GM18909 (cell line): ENCODE measurements around the gene SLC29A3.

Source experiments
- ATAC-seq: cut with Tn5 transposase; IDR thresholded peaks from one replicate; pipeline ENCODE4 v1.9.1; 2021; ENCODE audit warnings: mild to moderate bottlenecking; ENCODE audit not compliant: unreplicated experiment, poor library complexity

Gene SLC29A3

DNA sequence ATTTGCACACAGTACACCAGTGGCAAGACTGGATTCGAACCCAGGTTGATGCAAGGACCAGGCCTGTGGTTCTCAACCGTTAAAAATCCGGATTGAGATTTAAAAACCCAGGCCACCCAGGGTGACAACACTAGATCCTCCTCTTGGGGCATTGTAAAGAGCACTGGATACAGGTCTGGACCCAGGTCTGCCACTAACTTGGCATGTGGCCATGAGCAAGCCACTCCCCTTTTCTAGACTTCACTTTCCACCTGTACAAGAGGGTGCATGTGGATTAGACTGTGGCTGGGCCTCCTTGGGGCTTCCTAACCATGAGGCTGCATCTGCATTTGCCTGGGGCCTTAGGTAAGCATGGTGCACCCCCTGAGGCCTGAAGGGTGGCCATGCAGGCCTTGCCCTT is 21.7 kb upstream of the SLC29A3 start:
- ATAC-seq: no peak

GRCh38 chr10:71299071-71299785 is 19.8 kb upstream of the SLC29A3 start:
- no peak for ATAC-seq

GRCh38 chr10:71300555-71301370 is 18.3 kb upstream of the SLC29A3 start:
- no peak for ATAC-seq

DNA sequence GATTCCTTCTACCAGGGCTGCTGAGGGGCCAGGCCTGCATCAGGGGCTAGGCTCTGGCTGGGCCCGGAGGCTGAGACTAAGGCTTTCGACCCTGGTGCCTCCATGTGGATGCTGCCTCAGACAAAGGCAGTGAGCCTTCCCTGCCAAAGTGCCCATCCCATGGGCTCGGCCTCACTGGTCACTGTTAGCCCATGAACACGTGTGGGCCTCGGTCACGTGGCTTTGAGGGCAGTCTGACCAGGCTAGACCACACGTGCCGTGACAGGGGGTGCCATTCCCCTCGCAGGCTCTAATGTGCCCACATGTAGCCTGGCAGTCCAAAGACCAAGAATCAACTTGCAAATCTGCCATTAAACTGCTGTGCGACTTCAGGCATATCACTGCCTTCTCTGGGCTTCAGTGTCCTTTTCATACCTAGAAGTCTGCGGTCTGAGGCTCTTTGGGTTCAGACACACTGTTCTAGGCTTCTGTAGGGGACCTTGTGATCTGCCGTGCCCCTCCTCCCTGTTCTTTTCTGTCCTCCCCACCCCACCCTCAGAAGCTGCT is 17.6 kb upstream of the SLC29A3 start:
- ATAC-seq: no peak

- ATAC-seq: no peak
Measured at GRCh38 chr10:71302451-71302850, 16.6 kb upstream of the SLC29A3 start.

GRCh38 chr10:71302874-71303568 is 16.0 kb upstream of the SLC29A3 start:
- no peak for ATAC-seq

GRCh38 chr10:71303569-71303907 is 15.5 kb upstream of the SLC29A3 start:
- ATAC-seq: no peak

DNA sequence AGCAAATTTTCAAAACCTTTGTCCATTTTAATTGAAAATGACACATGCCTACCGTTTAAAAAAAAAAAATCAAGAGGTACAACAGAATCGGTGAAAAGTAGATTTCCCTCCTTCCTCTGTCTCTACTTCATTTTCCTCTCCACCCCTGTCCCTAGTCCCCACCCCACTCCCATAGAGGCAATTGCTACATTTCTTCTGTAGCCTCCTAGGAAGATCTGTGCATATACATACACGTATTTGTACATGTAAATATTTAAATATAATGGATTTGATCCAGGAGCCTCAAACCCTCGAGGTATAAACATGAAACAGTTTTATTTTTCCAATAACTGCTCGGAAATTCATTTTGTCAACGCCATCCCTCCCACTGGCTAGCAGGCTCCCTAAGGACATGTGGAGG is 14.1 kb upstream of the SLC29A3 start:
- ATAC-seq: no peak

- no peak for ATAC-seq
Measured at GRCh38 chr10:71306979-71307378, 12.1 kb upstream of the SLC29A3 start.

GRCh38 chr10:71307469-71308085 is 11.5 kb upstream of the SLC29A3 start:
- no peak for ATAC-seq

DNA sequence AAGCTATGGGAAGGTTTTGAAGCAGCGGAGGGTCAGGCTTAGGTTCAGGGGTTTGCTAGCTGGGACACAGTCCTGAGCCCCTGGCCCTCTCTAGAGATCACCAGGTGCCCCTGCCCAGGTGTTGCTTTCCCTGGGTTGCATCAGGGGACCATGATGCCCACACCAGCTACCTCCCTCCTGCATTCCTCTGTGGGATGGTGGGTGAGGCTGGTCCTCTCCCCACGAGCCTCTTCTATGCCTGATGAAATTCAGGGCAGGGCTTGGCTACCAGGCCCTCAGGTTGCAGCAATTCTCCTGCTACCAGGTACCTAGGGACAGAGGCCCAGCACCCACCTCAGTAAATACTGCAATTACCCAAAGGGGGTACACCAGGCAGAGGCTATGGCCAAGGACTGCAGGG is 10.8 kb upstream of the SLC29A3 start:
- no peak for ATAC-seq

DNA sequence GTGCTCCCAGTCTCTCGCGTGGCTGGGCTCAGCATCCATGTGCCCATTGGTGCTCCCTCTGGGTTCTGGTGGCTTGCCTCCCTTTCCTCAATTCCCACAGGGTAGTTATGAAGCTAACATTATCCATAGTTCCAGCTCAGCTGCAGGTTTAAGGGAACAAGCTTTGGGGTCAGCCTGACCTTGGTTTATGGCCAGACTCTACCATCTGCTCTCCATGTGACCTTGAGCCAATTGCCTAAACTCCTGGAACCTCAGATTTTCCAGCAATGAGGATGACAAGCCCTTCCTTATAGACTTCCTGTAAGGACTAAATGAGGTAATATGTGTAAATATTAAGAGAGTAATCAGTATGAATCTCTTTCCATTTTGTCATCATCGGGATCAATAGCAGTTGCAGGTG is 10.1 kb upstream of the SLC29A3 start:
- ATAC-seq: no peak

- ATAC-seq: no peak
Measured at GRCh38 chr10:71309919-71310318, 9.1 kb upstream of the SLC29A3 start.

GRCh38 chr10:71312220-71312619 is 6.8 kb upstream of the SLC29A3 start:
- ATAC-seq: no peak

DNA sequence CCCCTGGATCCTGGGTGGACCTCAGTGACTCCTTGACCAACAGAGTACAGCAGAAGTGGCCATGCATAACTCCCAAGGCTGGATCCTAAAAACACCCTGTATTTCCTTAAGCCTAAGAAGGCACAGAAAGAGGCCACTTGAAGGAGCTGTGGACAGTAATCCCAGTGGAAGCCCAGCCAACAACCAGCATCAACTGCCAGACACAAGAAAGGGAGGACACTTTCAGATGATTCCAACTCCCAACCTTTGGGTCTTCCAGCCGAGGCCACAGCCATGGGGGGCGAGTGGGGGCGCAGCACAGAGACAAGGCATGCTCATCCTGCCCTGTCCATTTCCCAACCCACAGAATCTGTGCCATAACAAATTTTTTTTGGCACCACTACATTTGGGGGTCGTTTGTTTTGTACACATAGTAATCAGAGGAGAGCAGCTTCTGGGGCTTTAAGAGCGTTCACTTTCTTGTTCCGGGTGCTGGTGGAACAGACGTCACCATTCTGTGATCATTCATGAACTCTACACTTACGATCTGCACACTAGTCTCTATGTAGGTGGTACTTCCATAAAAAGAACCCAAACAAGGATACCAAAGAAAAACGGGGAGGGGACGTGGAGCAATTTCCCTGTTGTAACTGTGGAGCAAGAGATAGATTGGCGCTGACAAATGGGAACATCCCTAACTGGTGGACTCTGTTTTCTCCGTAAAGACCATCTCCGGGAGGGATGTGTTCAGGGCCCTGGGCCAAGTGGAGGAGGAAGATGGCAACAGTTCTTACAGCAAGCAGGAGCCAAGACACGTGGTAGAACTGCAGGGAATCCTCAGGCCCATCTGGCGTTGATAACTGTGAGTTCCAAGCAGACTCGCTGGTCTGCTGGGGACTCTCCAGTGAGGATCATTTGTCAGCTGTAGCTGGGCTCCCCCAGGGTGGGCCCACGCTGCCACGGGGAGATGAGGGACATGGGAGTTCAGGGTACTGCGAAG is 6.0 kb upstream of the SLC29A3 start:
- ATAC-seq: no peak

- ATAC-seq: no peak
Measured at GRCh38 chr10:71314028-71314693, 4.9 kb upstream of the SLC29A3 start.

GRCh38 chr10:71314694-71315225 is 4.3 kb upstream of the SLC29A3 start:
- ATAC-seq: no peak

DNA sequence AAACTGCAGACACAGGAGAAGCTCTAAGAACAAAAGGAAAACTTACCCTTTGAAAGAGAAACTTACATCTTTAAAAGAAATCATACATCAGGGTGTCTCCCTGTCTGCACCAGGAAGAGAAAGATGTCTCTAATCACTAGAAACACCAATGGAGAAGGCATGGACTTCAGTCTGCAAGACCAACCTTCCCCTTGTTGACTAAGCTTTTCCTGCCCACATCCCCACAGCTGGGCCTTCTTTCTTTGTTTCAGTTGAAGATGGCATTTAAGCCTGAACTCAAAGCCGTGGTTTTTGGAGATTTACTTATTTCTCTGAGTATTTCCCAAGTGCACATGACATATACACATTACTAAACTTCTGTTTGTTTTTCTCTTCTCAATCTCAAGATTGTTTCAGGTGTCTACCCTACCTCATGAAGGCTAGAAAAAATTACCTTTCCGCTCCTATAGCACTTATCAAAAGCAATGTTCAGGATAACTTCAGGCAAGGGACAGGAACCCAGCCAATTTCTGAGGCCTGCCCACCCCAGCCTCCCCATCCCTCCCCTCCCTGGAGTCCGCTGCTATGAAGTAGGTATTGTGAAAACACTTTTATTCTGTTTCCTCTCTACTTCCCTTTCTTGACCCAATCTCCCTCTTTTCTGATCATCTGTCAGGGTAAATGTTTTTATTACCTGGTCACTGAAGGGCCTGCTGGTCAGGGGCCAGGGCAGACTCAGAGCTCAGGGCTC is 2.8 kb upstream of the SLC29A3 start:
- no peak for ATAC-seq
